Esophagus squamous epithelium (tissue), 4 donors: ENCODE data around the gene AGR2.

Experiments
- POLR2A ChIP-seq, 4 donors: fragments of 450-650 bp; IDR thresholded peaks; one replicate each; pipeline ENCODE4 v1.6.1; 2017; ENCODE audit warnings: antibody characterized with exemption in 4 of 4, mild to moderate bottlenecking in 4 of 4, moderate library complexity in 3 of 4
- TF ChIP-seq, protein P1 (sequence below), 6 experiments: fragments of 450-650 bp in 4 of 6; fragments of 200-600 bp in 2 of 6; sonication (generic) in 2 of 6; IDR thresholded peaks; one replicate each; pipeline ENCODE4 v1.5.1; 2016 to 2019; ENCODE audit warnings: antibody characterized with exemption in 6 of 6, mild to moderate bottlenecking in 4 of 6, moderate library complexity in 4 of 6

DNA sequence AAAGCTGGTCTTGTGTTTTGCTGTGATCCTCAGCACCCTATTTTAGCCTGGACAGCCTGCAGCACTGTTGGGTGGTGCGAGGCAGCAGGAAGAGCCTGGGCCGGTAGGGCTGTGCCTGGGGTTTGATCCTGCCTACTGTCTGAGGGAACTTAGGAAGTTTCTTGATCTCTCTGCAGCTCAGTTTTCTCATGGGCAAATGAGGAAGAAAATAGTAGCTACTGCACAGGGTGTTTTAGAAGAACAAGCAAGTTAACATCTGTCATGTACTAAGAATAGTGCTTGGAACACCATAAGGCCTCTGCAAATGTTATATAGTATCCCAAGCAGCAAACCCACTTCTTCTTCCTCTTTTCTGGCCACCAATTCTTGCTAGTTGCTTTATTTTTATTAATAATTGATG, 12.0 kb upstream of the AGR2 start:
- TF ChIP-seq, protein P1, sequence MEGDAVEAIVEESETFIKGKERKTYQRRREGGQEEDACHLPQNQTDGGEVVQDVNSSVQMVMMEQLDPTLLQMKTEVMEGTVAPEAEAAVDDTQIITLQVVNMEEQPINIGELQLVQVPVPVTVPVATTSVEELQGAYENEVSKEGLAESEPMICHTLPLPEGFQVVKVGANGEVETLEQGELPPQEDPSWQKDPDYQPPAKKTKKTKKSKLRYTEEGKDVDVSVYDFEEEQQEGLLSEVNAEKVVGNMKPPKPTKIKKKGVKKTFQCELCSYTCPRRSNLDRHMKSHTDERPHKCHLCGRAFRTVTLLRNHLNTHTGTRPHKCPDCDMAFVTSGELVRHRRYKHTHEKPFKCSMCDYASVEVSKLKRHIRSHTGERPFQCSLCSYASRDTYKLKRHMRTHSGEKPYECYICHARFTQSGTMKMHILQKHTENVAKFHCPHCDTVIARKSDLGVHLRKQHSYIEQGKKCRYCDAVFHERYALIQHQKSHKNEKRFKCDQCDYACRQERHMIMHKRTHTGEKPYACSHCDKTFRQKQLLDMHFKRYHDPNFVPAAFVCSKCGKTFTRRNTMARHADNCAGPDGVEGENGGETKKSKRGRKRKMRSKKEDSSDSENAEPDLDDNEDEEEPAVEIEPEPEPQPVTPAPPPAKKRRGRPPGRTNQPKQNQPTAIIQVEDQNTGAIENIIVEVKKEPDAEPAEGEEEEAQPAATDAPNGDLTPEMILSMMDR (IDR thresholded peaks at IDR 0.05): no peak
- no peak for TF ChIP-seq POLR2A (IDR thresholded peaks at IDR 0.05)
